Hepatocyte (in vitro differentiated cells): Measurements from ENCODE around the gene C10orf67.

Experiments
- CTCF ChIP-seq: fragments of 200-600 bp; sonication (generic); IDR thresholded peaks from 2 replicates; pipeline ENCODE4 v1.5.1; 2016; ENCODE audit warnings: antibody characterized with exemption, mild to moderate bottlenecking; ENCODE audit not compliant: poor library complexity
- EZH2 ChIP-seq: fragments of 200-600 bp; sonication (generic); IDR thresholded peaks from 2 replicates; pipeline ENCODE4 v1.6.1; 2016; ENCODE audit warnings: antibody characterized with exemption, mild to moderate bottlenecking, borderline replicate concordance

GRCh38 chr10:23294638-23295247 lies 49.9 kb downstream of the C10orf67 start:
- TF ChIP-seq CTCF (peak; percentile 58), EZH2 (no peak)
